CD4-positive, alpha-beta T cell (primary cell): ENCODE data around the gene COG2. TPM values are rescaled to one million over a fixed set of nuclear protein-coding genes. Genes with fewer than 3 reads are reported as not detected.

Experiments used
- ATAC-seq: fragments of 200-7000 bp; cut with Tn5 transposase; one replicate; pipeline ENCODE4 v1.10.0; 2022; ENCODE audit warnings: mild to moderate bottlenecking; ENCODE audit not compliant: poor library complexity
- CTCF ChIA-PET: fragments of 350-600 bp; sonication (Branson Sonifier 250); formaldehyde crosslinking; loops from one replicate; lab custom pipeline; 2021; ENCODE audit warnings: antibody characterized with exemption, inconsistent platforms; lab: Charles Lee
- POLR2A ChIA-PET: fragments of 350-600 bp; sonication (Branson Sonifier 250); formaldehyde crosslinking; loops from one replicate; lab custom pipeline; 2021; ENCODE audit warnings: antibody characterized with exemption, inconsistent platforms; lab: Charles Lee
- DNase-seq, 14 experiments: peaks; one replicate each; pipeline ENCODE4 v3.0.0-alpha.2; 2013 to 2020; ENCODE audit warnings: mixed read lengths in 2 of 14
- H3K27ac ChIP-seq, 2 donors: one replicate each; pipeline versions ENCODE4 v1.5.1 to v1.7.0; 2013; ENCODE audit warnings: low read length in 2 of 2, low read depth in 1 of 2, mild to moderate bottlenecking in 1 of 2
- H3K27me3 ChIP-seq, 2 experiments: 1 replicate in 1 of 2; 2 replicates in 1 of 2; pipeline versions ENCODE4 v1.6.1 to v1.7.0; 2013; ENCODE audit warnings: low read length in 2 of 2, control low read depth in 1 of 2, mild to moderate bottlenecking in 1 of 2, moderate library complexity in 1 of 2; ENCODE audit not compliant: insufficient read depth in 2 of 2, control insufficient read depth in 1 of 2
- H3K36me3 ChIP-seq: one replicate; pipeline ENCODE4 v1.6.1; 2013; ENCODE audit warnings: low read length, control low read depth; ENCODE audit not compliant: insufficient read depth
- H3K4me1 ChIP-seq: one replicate; pipeline ENCODE4 v1.6.1; 2013; ENCODE audit warnings: low read length, control low read depth; ENCODE audit not compliant: insufficient read depth
- H3K4me3 ChIP-seq: one replicate; pipeline ENCODE4 v1.5.1; 2013; ENCODE audit warnings: mild to moderate bottlenecking, low read length, moderate library complexity
- H3K9me3 ChIP-seq, 2 experiments: 1 replicate in 1 of 2; 2 replicates in 1 of 2; pipeline versions ENCODE4 v1.6.1 to v1.7.0; 2013; ENCODE audit warnings: low read length in 2 of 2, mild to moderate bottlenecking in 2 of 2, control low read depth in 1 of 2, moderate library complexity in 1 of 2; ENCODE audit not compliant: control insufficient read depth in 1 of 2, insufficient read depth in 1 of 2
- H3K27ac Mint-ChIP-seq: one replicate; pipeline ENCODE4 v1.8.0; 2020; ENCODE audit warnings: mixed read lengths
- H3K27me3 Mint-ChIP-seq: one replicate; pipeline ENCODE4 v1.8.0; 2021; ENCODE audit warnings: mixed read lengths
- H3K36me3 Mint-ChIP-seq: one replicate; pipeline ENCODE4 v1.8.0; 2021; ENCODE audit warnings: low read depth, mixed read lengths
- H3K4me1 Mint-ChIP-seq: one replicate; pipeline ENCODE4 v1.8.0; 2021; ENCODE audit warnings: low read depth, mixed read lengths
- H3K4me3 Mint-ChIP-seq: one replicate; pipeline ENCODE4 v1.8.0; 2020; ENCODE audit warnings: mild to moderate bottlenecking, mixed read lengths
- H3K9me3 Mint-ChIP-seq: one replicate; pipeline ENCODE4 v1.8.0; 2020; ENCODE audit warnings: mixed read lengths
- CTCF ChIP-seq: fragments of 200-600 bp; IDR thresholded peaks from one replicate; pipeline ENCODE4 v1.8.0; 2022; ENCODE audit warnings: antibody characterized with exemption, mild to moderate bottlenecking
- intact Hi-C, 2 experiments: fragments of 100-400 bp; cut with DNase I in 1 of 2; cut with micrococcal nuclease in 1 of 2; formaldehyde crosslinking; loops; one replicate each; pipeline versions ENCODE4 v1.15.1 to v1.9.0; 2023 to 2025; cut with DNase I, micrococcal nuclease
- total RNA-seq, 174 experiments: library from RNA in 2 of 174; stranded (reverse) in 2 of 174; gene quantifications; one replicate each; pipeline ENCODE4 v1.2.3 and lab custom pipeline; 2021 to 2026

COG2 gene
- total RNA-seq, 2 experiments from 2014 or later: 17.3 to 21.4 TPM

GRCh38 chr1:230737622-230738262 lies 95.5 kb downstream of the COG2 start:
- H3K27ac Mint-ChIP-seq: no peak overlapping the region
- no peak for DNase-seq
- POLR2A ChIA-PET: no interaction called here

GRCh38 chr1:230739564-230740290 lies 97.4 kb downstream of the COG2 start:
- Mint-ChIP-seq H3K4me3 (no peak overlapping the region), H3K27me3 (peaks cover 14% of the 10 kb centered on the region), H3K9me3 (no peaks in the 10 kb centered on the region), H3K27ac (no peak overlapping the region), H3K4me1 (no peaks in the 10 kb centered on the region), H3K36me3 (no peaks in the 10 kb centered on the region)
- Histone ChIP-seq H3K4me3 (no peak overlapping the region), H3K4me1 (no peaks in the 10 kb centered on the region), H3K27me3 (no peaks in the 10 kb centered on the region), H3K27ac (no peak overlapping the region), H3K9me3 (peaks cover 0 to 3% of the 10 kb centered on the region in 2 experiments), H3K36me3 (no peaks in the 10 kb centered on the region)
- ATAC-seq (no peak), DNase-seq (no peak)
- intact Hi-C loops: loop anchor here in 1 of 2 experiments (5.0 kb wide), 1 partner anchor 473 kb away; no protein-coding TSS in a partner anchor
- no peak for TF ChIP-seq CTCF
- ChIA-PET CTCF (no interaction called here), POLR2A (no interaction called here)

More at GRCh38 chr1:230737622-230738262, 95.5 kb downstream of the COG2 start:
- Mint-ChIP-seq H3K4me3 (no peak overlapping the region), H3K27me3 (peaks cover 14% of the 10 kb centered on the region), H3K9me3 (no peaks in the 10 kb centered on the region), H3K4me1 (no peaks in the 10 kb centered on the region), H3K36me3 (no peaks in the 10 kb centered on the region)
- Histone ChIP-seq H3K27ac (no peak overlapping the region), H3K4me3 (no peak overlapping the region), H3K27me3 (no peaks in the 10 kb centered on the region), H3K9me3 (peaks cover 0 to 3% of the 10 kb centered on the region in 2 experiments), H3K4me1 (no peaks in the 10 kb centered on the region), H3K36me3 (no peaks in the 10 kb centered on the region)
- CTCF ChIA-PET: no interaction called here
- intact Hi-C loops: no loop called here
- no peak for TF ChIP-seq CTCF
- no peak for ATAC-seq

Other genes starting within 250 kb of the COG2 start
- gene PGBD5, start 216.1 kb upstream of the COG2 start, total RNA-seq: not detected
- gene AGT, start 71.6 kb downstream of the COG2 start, total RNA-seq: not detected
- not detected for gene CAPN9, start 104.9 kb downstream of the COG2 start, total RNA-seq
- gene C1orf198, start 226.0 kb downstream of the COG2 start, total RNA-seq: 1 to 10 TPM; 2.2 TPM